Skeletal muscle tissue (tissue), 4 donors: ENCODE data around the gene RIC1. TPM values are rescaled to one million over a fixed set of nuclear protein-coding genes. Genes with fewer than 3 reads are reported as not detected.
A peak's percentile ranks its signal among the peaks of the same experiment; 100 is the strongest.

Source experiments
- H3K27ac ChIP-seq: one replicate; pipeline ENCODE4 v1.7.0; 2013; ENCODE audit warnings: mild to moderate bottlenecking, low read depth, low read length, inconsistent platforms
- H3K27me3 ChIP-seq, 3 donors: one replicate each; pipeline ENCODE4 v1.7.0; 2013; ENCODE audit warnings: low read length in 3 of 3; ENCODE audit not compliant: control insufficient read depth in 3 of 3, insufficient read depth in 3 of 3
- H3K36me3 ChIP-seq, 3 donors: one replicate each; pipeline ENCODE4 v1.7.0; 2013; ENCODE audit warnings: low read length in 3 of 3; ENCODE audit not compliant: control insufficient read depth in 3 of 3, insufficient read depth in 3 of 3
- H3K4me1 ChIP-seq, 3 donors: one replicate each; pipeline ENCODE4 v1.7.0; 2013; ENCODE audit warnings: low read length in 3 of 3, mild to moderate bottlenecking in 3 of 3; ENCODE audit not compliant: control insufficient read depth in 3 of 3, insufficient read depth in 3 of 3
- H3K4me3 ChIP-seq, 3 donors: one replicate each; pipeline ENCODE4 v1.7.0; 2013; ENCODE audit warnings: low read length in 3 of 3
- H3K9ac ChIP-seq, 3 donors: one replicate each; pipeline ENCODE4 v1.7.0; 2013; ENCODE audit warnings: low read length in 3 of 3, mild to moderate bottlenecking in 3 of 3, moderate library complexity in 2 of 3, low read depth in 1 of 3
- H3K9me3 ChIP-seq, 3 donors: one replicate each; pipeline ENCODE4 v1.7.0; 2013; ENCODE audit warnings: low read length in 3 of 3; ENCODE audit not compliant: control insufficient read depth in 3 of 3
- total RNA-seq: library from RNA; depleted of rRNA; stranded (reverse); fragments of >200 nt; gene quantifications from one replicate; pipeline ENCODE4 v1.2.3, GENCODE V29; 2014
- donor health status: Osteomylitis.

Gene RIC1
- total RNA-seq, 1 donor from 2014 or later, result 26.6 TPM

GRCh38 chr9:5632540-5632939, 3.6 kb downstream of the RIC1 start:
- peaks cover 0 to 5% (median 0%) of the 10 kb centered on the region in 3 donors for H3K36me3 ChIP-seq
- peaks cover 0 to 4% (median 3%) of the 10 kb centered on the region in 3 donors for H3K9me3 ChIP-seq
- H3K9ac ChIP-seq, result peak overlapping the region in 1 of 3 donors; percentile 34
- no peaks in the 10 kb centered on the region for H3K27me3 ChIP-seq
- H3K4me3 ChIP-seq, result no peak overlapping the region
- H3K27ac ChIP-seq, result no peak overlapping the region
- peaks cover 3 to 14% (median 10%) of the 10 kb centered on the region in 3 donors for H3K4me1 ChIP-seq

GRCh38 chr9:5633243-5633642, 4.3 kb downstream of the RIC1 start:
- no peak overlapping the region for H3K27ac ChIP-seq

GRCh38 chr9:5635390-5635789, 6.5 kb downstream of the RIC1 start:
- Histone ChIP-seq H3K27ac (no peak overlapping the region), H3K27me3 (no peaks in the 10 kb centered on the region), H3K9ac (no peak overlapping the region), H3K36me3 (peaks cover 0 to 5% (median 0%) of the 10 kb centered on the region in 3 donors), H3K4me3 (no peak overlapping the region), H3K4me1 (peaks cover 0 to 12% (median 5%) of the 10 kb centered on the region in 3 donors), H3K9me3 (peaks cover 0 to 4% (median 3%) of the 10 kb centered on the region in 3 donors)

More at GRCh38 chr9:5633243-5633642, 4.3 kb downstream of the RIC1 start:
- Histone ChIP-seq H3K4me3 (no peak overlapping the region), H3K9ac (no peak overlapping the region), H3K27me3 (no peaks in the 10 kb centered on the region), H3K36me3 (peaks cover 0 to 5% (median 0%) of the 10 kb centered on the region in 3 donors), H3K4me1 (peaks cover 0 to 13% (median 7%) of the 10 kb centered on the region in 3 donors), H3K9me3 (peaks cover 0 to 4% (median 3%) of the 10 kb centered on the region in 3 donors)

GRCh38 chr9:5639816-5640215, 10.9 kb downstream of the RIC1 start:
- Histone ChIP-seq H3K9ac (no peak overlapping the region), H3K27ac (no peak overlapping the region), H3K9me3 (peaks cover 0 to 4% (median 3%) of the 10 kb centered on the region in 3 donors), H3K4me1 (no peaks in the 10 kb centered on the region), H3K4me3 (no peak overlapping the region), H3K27me3 (no peaks in the 10 kb centered on the region), H3K36me3 (peaks cover 0 to 5% (median 0%) of the 10 kb centered on the region in 3 donors)

- Histone ChIP-seq H3K27ac (no peak overlapping the region), H3K9ac (no peak overlapping the region), H3K9me3 (no peaks in the 10 kb centered on the region), H3K4me1 (no peaks in the 10 kb centered on the region), H3K36me3 (no peaks in the 10 kb centered on the region), H3K27me3 (no peaks in the 10 kb centered on the region), H3K4me3 (no peak overlapping the region)
These were observed 13.3 kb downstream of the RIC1 start for GRCh38 chr9:5642170-5642569.

GRCh38 chr9:5643005-5643624, 14.2 kb downstream of the RIC1 start:
- H3K27ac ChIP-seq, result no peak overlapping the region
- H3K9me3 ChIP-seq, result no peaks in the 10 kb centered on the region
- H3K36me3 ChIP-seq, result no peaks in the 10 kb centered on the region
- H3K4me1 ChIP-seq, result no peaks in the 10 kb centered on the region
- H3K27me3 ChIP-seq, result no peaks in the 10 kb centered on the region
- no peak overlapping the region for H3K4me3 ChIP-seq
- H3K9ac ChIP-seq, result no peak overlapping the region

GRCh38 chr9:5644501-5644900, 15.6 kb downstream of the RIC1 start:
- H3K9ac ChIP-seq, result no peak overlapping the region
- H3K36me3 ChIP-seq, result no peaks in the 10 kb centered on the region
- no peak overlapping the region for H3K4me3 ChIP-seq
- H3K27ac ChIP-seq, result no peak overlapping the region
- no peaks in the 10 kb centered on the region for H3K27me3 ChIP-seq
- no peaks in the 10 kb centered on the region for H3K4me1 ChIP-seq
- H3K9me3 ChIP-seq, result no peaks in the 10 kb centered on the region

GRCh38 chr9:5646116-5646515, 17.2 kb downstream of the RIC1 start:
- Histone ChIP-seq H3K9me3 (peaks cover 0 to 4% (median 2%) of the 10 kb centered on the region in 3 donors), H3K27me3 (no peaks in the 10 kb centered on the region), H3K4me1 (peaks cover 0 to 3% (median 2%) of the 10 kb centered on the region in 3 donors), H3K27ac (no peak overlapping the region), H3K4me3 (no peak overlapping the region), H3K9ac (no peak overlapping the region), H3K36me3 (no peaks in the 10 kb centered on the region)

GRCh38 chr9:5650356-5651105, 21.6 kb downstream of the RIC1 start:
- H3K36me3 ChIP-seq, result no peaks in the 10 kb centered on the region
- peaks cover 0 to 14% (median 9%) of the 10 kb centered on the region in 3 donors for H3K9me3 ChIP-seq
- H3K9ac ChIP-seq, result no peak overlapping the region
- H3K4me1 ChIP-seq, result peaks cover 0 to 3% (median 2%) of the 10 kb centered on the region in 3 donors
- no peaks in the 10 kb centered on the region for H3K27me3 ChIP-seq
- H3K27ac ChIP-seq, result no peak overlapping the region
- no peak overlapping the region for H3K4me3 ChIP-seq

- Histone ChIP-seq H3K27ac (no peak overlapping the region), H3K36me3 (no peaks in the 10 kb centered on the region), H3K9me3 (peaks cover 0 to 14% (median 9%) of the 10 kb centered on the region in 3 donors), H3K27me3 (no peaks in the 10 kb centered on the region), H3K4me3 (no peak overlapping the region), H3K4me1 (peaks cover 0 to 3% (median 2%) of the 10 kb centered on the region in 3 donors), H3K9ac (no peak overlapping the region)
These were observed 22.3 kb downstream of the RIC1 start for GRCh38 chr9:5651246-5651645.
